Measurements from ENCODE around the gene NAV2.

The NAV2 gene

DNA sequence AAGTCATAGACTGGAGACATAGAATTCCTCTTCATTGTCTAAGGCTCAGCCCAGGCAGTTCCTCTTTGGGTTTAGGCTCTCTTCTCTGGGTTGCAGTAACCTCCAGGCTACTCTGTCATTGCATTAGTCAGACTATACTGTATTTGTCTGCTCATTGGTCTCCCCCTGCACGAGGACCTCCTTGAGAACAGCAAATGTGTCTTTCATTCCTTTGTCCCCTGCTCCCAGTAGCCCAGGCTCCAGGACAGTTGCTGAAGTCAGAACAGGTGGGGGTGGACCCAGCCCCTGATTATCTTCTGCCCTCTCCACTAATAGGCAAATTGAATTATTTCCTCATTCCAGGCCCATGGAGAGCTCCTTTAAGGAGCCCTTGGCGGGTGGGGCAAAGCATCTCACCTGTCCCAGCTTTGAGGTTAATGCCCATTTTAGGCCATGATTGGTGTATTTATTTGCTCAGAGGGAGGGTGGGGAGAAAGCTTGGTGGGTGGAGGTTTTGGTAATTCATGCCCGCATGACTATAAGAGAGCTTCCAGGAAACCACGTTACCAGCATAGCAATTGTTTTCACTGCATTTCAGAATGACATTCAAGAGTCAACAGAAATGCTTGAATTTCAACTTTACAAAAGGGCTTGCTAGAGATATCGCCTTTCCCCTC, 40.9 kb downstream of the NAV2 start:
- no peak for DNase-seq

DNA sequence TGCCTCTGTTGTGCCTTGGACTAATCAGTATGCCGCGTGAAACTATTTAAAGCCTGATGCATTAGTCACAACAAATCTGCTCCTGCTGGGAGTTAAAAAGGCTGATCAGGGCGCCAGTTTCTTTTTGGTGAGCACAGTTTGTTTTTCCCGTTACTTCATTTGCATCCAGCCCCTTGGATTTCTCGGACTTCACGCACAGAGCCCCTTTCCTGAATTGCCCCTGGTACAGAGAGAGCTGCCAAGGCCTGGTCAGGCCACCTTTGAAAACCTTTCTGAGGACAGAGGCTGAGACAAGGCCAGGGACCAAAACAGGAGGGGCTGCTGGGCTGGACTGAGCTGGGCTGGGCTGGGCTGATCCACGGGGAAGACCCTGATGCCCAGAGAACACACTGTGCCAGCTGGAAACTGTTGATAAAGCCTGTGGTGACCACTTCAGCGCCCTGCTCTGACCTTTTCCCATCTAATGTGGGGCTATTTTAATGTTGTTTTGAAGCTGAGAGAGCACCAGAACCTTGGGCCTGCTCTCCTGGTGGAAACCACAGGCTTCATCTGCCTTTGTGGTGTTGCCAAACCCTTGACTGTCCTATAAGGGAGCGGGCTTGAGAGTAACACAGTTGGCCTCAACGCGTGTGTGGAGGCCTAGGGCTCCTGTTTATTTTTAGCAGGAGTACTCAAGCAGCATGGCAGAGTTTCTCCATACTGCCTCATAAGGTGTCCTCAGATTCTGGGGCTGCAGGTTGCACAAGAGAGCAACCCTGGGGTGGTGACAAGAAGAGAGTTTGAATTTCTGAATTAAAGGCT, 44.2 kb downstream of the NAV2 start:
- no peak for DNase-seq

DNA sequence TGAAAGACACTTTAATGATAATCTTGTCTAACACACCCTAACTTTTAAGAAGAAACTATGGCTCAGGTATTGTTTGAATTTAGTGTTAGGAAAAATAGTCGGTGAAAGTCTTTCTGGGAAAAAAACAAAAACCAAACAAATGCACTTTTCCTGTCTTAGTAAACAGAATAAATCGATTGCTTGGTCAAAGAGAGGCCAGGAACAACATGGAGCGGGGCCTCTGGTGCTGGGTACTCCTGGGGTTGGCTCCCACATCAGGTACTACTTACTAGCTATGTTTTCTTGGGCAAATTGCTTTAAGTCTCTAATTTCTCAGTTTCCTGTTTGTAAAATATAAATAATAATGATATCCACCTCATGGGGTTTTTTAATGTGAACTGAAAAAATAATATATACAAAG, 46.8 kb downstream of the NAV2 start:
- no peak for DNase-seq

DNA sequence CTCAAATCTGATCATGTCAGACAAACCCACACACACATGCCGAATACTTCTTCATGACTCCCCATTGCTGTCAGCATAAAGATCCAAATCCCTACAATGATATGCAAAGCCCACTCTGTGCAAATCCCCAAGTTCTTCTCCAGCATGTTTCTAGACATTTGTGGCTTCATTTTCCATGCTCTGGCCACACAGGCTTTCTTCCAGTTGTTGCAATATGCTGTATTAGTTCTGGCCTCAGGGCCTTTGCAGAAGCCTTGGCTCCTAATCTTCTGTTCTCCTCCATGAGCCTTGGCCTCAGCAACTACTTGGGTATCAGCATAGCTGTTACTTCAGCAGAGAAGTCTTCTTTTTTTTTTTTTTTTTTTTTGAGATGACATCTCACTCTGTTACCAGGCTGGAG, 49.6 kb downstream of the NAV2 start:
- DNase-seq: no peak

DNA sequence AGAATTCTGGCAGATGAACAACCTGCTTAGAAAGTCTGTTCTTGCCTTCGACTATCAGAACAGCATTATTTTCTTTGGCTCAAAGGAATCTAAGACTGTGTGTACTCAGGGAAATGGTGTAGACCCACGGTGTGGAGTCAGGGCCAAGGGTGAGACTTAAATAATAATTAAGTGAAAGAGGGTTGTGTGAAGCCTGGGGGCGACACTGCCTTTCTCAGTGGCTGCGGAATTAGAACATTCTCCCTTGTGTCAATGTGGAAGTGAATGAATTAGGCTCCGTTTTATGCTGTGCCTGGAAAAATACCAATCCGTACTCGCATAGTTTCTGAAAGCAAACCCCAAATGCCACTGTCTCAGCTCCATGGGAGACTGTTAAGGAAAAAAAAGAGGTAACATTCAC, 50.7 kb downstream of the NAV2 start:
- no peak for DNase-seq

DNA sequence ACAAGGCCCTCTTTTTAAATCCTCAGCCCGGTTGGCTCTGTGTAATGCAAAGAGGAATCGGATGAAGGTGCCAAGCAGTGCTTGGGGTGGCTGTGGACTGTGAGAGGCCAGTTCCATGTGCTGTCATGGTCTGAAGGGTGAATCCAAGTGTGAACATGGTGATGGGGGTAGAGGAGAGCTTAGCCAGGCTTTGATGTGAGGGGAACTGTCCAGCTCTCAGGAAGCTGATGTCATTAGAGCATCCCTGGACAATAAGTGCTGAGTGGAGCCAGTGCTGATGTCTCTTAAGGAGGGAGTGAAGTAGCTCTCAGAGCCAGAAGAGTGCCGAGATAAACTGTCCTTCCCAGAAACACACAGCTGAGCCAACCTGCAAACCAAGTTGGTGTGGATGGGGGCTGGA, 53.6 kb downstream of the NAV2 start:
- DNase-seq: no peak

DNA sequence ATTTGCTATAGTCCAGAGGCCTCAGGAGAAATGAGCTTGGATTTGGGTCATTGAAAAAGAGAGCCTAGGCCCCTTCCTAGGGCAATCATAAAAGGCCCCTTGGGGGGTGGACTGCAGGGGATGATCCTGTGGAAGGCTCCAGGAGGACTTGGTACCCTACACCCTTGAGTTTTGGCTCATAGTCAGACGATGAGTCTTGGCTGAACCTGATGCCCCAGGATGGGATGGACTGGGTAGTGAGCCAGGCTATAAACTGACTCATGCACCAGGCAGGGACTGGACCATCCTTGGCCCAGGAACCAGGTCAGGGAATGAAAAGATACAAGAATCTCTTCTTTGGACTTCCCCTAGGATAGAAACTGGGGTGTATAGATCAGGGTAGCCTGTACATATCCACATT, 54.2 kb downstream of the NAV2 start:
- no peak for DNase-seq

DNA sequence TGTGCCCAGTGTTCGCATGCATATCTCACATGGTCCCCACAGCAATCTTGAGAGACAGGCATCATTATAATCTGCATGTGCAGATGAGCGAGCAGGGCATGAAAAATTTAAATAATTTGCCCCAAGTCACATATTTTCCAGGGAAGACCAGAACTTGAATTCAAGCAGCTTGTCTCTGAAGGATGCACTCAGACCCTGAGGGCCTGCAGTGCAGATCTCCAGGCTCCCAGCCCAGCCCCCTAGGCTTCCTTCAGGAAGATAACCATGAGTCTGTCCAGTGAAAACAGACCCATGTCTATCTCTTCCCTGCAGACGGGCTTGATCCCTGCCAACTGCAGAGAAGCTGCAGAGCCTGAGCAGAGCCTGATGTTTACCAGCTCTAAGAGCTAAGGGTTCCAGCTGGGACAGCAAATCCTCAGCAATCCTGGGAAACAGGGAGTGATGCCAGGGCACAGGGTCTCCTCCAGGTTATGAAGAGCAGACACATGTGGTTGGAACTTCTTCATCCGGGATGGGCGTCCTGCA, 55.1 kb downstream of the NAV2 start:
- no peak for DNase-seq

DNA sequence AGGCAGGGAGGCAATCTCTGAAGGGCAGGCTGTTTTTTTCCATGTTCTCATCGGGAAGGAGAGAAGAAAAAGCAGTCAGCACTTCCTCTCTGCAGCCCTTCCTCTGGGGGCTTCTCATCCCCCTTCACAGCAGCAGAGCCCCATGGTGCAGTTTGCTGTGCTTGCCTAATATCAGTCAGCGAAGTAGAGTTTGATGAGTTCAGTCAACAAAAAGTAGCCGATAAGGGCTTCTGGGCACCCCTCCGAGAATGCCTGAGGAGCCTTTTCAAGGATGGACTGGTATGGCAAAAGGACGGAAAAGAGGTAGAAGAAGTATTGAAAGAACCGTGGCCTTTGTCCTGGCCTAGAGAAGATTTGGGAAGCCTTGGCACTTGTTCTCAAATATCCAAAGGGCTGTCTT, 55.6 kb downstream of the NAV2 start:
- no peak for DNase-seq

DNA sequence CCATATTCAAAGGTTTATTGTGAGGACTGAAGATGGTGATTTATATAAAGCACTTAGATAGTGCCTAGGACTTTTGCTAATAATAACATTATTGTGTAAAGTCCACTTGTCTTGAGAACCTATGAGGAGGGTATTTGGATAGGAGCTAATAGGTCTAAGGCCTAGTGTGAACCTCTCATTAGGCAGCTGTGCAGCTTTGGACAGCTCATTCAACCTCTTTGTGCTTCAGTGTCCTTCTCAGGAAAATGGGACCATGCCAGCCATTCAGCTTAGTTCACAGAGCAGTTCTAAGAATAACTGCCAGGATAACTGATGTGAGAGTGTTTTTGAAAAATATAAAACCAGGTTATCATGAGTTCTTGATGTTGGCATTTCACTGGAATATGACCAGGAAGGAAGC, 56.2 kb downstream of the NAV2 start:
- no peak for DNase-seq

DNA sequence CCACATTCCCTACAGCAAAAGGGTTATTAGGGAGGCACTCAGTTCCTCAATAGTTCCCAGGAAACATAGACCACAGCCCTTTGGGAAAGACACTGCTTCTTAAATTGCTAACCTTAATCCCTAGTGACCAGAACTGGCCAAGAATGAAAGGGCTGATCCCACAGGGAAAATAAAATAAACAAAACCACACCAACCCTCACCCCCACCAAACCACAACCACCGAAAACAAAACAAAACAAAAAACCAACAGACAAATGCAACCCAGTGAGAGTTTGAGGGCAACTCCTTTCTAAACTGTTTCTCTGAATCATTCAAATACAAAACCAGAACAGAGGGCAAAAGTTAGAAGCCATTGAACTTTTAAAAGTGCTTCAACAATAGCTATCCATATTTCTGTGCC, 57.2 kb downstream of the NAV2 start:
- DNase-seq: no peak

DNA sequence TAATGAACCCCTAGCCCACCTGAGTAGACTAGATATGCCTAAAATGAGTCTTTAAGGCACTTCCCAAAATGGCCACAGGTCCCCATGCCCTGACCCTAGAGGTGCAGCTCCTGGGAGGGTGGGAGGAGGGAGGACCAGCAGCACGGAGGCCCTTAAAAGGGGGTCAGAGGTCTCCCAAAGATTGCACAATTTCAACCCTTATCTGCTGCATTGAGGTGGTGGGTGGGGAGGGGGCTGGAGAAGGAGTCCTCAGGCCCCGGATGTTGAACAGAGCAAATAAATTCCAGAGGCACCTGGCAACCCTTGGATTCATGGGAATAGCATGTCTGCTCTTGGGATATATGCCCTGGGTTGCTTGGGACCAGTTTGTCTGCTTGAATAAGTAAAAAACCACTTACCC, 57.6 kb downstream of the NAV2 start:
- no peak for DNase-seq

DNA sequence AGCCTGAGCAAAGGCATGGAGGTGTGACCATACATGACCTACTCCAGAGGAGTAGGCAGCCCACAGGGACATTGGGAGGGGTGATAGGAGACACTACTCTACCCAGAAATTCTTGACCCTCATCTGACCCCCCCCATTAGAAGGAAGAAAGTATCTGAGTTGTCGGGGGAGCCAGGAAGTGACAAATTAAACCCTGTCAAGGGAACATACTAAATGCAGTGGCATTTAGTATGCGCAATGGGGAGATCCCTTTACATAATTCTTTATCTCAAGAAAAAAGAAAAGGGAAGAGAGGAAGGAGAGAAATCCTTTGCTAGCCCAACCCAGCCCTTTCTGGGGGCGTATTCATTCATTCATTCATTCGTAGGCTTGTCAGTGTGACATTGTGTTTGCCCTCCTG, 58.8 kb downstream of the NAV2 start:
- no peak for DNase-seq

DNA sequence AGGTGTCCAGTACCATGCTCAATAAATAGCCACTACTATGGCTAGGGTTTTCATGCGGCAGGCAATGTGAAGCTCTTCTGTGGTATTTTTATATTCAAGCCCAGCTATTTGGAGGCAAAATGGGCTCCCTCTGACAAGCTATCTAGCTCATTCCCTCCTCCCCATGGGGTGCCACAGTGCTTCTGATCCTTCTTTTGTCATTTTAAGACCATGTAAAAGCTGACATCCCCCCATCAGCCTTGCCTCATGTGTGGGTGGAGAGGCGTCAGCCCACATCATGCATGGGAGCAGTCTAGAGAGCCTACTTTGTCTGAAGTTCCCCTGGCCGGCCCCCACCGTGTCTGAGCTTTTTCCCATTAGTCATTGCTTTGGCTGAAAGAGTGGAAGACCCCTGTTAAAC, 59.8 kb downstream of the NAV2 start:
- no peak for DNase-seq

DNA sequence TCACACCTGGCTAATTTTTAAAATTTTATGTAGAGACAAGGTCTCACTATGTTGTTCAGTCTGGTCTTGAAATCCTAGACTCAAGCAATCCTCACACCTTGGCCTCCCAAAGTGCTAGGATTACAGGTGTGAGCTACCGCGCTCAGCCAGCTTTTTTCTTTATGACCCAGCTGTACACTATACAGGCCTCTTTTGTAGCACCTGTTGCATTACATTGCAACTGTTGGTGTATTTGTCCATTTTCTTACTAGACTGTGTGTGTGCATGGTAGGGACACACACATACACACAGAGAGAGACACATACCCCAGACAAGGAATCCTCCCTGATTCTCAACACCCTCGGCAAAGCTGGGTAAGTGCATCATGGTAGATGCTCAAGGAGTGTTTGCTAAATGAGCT, 61.7 kb downstream of the NAV2 start:
- no peak for DNase-seq

DNA sequence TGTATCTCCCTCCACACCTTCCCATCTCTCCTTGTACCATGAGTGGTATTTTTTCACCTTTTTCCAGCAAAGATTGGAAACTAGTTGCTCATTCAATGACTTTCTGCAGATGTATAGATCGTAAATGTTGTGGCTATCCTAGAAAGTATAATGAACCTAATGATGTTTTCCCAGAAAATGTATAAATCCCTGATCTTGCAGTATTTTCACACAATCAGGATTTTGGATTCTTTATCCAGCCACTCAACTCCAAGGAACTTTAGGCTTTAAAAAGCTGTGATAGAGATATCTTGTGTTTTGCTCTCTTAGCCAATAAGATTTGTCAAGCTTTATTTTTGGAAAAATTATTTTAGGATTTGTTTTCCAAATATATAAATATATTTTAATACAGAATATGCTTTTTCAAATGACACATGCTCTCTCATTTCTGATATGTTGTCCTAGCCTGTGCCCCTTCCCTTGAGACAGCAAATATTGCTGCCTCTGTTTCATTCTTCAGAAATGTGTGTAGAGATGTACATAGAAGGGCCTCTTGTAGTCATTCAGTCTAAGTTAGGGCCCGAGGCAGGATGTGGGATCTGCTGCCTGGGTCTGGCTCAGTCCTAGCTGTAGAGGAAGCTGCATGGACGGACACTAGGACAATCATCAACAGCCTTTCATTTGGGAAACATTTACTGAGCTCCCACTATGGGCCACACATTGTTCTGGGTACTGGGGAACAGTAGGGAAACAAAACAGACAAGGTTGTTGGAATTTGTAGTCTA, 62.4 kb downstream of the NAV2 start:
- DNase-seq: no peak

DNA sequence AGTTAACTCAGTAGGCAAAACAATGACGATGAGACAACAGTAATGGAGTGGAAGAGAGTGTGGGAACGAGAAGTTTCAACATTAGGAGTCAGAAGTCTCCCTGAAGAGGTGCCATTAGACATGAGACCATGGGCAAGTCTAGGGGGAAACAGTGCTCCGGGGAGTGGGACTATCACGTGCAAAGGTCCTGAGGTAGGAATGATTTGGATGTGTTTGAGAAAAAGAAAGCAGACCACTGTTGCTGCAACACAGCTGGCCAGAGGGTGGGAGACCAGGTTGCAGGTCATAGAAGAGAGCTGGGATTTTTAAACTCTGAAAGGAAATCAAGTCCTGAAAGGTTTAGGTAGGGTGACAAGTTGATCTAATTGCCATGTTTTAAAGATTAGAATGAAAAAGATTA, 63.0 kb downstream of the NAV2 start:
- DNase-seq: no peak

DNA sequence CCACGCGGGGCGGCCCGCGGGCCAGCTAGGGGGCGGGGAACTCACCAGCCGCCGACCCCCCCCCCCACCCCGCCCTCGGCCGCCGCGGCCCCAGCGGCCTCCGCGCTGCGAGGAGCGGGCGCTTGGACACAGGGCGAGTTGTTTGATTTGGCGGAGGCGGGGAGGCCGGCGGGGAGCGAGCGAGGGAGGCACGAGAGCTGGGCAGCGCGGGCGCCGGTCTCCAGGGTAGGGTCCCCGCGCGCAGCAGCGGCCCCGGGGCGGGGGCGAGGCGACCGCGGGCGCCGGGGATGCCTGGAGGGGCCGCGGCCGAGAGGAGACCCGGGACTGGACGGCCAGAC, 64.4 kb downstream of the NAV2 start:
- DNase-seq: no peak

DNA sequence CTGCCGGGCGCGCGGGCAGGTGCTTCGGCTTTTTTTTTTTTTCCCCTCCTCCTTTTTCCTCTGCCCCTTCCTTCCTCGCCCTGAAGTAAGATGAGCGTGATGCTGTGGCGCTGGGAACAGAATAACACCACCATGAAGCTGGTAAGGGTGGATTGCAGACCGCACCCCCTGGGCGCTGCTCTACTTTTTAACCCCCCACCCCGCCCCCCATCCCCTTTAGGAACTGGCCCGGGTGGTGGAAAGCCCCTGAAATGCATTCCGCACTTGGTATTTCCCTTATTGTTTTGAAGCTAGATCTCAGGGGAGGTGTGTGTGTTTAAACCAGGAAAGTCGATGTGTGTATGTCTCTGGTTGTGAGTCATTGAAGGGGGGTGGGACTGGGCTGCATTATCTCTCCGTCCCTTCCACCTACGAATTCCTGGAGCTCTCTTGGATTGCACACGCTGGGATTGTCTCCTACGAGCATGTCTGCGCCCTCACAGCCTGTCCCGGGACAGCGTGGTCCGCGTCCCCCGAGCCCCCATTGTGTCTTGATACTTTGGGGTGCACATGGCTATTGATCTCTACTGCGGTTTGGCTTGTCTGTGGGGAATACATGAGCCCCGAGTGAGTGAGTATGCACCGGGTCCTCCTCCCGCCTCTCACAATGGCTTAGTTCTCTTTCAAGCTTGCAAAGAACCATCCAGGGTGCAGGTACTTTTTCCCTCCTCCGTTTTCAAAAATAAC, 64.9 kb downstream of the NAV2 start:
- DNase-seq: no peak

DNA sequence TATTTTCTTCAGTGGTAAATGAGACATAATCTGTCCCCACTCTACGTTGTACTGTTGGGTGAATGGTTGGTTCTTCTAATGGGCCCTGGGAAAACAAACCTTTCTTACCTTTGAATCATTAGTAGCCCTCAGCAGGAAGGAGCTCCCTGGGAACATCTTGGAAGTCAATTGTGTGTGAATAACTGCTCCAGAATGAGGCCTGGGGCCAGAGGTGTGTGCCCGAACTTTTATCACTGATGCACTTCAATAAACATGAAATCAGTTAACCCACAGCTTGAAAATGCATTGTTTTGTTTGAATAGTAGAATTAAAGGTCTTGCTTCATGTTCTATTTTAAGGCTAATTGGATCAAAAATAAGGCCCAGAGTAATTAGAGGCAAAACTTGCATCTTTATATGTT, 67.1 kb downstream of the NAV2 start:
- DNase-seq: no peak

DNA sequence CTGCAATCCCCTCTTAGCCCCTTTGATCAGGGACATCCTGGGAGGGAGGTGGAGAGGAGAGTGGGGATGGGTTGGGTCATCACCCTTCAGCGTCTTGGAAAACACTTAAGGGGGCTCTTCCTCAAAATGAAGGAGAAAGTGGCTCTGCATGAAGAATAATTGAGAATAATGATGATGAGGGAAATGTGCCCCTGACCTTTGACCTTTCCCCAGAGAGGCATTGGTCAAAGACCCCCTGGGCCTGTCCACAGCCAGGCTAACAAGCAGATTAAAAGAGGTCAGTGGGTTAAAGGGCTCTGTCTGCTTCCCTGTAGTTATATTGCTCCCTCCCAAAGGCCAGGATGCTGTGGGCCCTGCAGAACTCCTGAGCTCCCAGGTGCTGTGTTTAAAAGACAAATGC, 68.7 kb downstream of the NAV2 start:
- no peak for DNase-seq

DNA sequence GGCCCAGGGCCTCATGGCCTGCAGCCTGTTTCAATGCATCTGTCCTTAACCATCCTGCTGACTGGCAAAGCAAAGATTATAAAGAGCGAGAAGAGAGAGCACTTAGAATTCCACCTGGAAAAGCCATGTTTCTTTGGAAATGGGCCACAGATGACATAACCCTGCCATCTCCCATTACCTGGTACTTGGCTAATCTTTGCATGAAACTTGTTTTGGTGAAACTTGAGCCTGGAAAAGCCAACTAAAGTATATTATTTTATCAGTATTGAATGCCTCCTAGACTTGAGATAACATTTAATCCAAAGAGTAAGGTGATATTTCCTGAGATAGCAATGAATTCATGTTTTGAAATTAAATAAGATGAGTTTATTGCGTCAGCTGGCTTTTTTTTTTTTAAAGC, 72.6 kb downstream of the NAV2 start:
- no peak for DNase-seq

DNA sequence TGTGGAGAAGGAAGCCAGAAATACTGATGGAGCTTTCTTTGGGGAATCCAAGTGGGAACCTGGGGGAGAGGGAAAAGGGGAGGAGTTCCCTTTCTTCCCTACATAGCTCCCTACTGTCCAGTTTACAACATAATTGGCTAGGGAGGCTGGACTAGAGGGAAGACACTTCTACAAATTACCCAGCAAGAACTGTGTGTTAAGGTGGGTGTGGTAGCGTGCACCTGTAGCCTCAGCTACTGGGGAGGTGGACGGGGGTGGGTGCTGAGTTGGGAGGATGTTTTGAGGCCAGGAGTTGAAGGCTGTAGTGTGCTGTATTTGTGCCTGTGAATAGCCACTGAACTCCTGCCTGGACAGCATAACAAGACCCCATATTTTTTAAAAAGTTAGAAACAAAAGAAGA, 74.0 kb downstream of the NAV2 start:
- DNase-seq: no peak

All from NCI-H1694 treated with DMSO at 0.1 percent for 48 hours (cell line).